ENCODE results near the gene PCBP4. TPM values are rescaled to one million over a fixed set of nuclear protein-coding genes. Genes with fewer than 3 reads are reported as not detected.
A peak's percentile ranks its signal among the peaks of the same experiment; 100 is the strongest.

The PCBP4 gene
- total RNA-seq, 1 donor from 2014 or later, result 42.7 TPM

DNA sequence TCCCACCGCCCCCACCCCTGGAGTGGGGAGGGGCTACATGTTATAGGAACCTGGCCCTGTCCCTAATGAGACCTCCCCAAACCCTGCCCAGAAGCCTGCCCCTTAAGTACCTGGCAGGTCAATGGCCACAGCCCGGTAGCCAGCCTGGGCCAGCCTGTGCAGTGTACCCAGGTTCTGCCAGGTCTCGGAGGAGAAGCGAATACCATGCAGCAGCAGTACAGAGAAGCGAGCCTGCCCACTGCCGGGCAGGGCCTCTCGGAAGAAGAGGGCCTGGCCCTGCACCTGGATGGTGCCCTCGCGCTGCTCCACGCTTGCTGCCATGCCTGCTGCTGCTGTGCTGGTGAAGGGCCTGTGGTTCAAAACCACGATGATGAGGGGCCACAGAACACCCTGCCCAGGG is 4.1 kb upstream of the PCBP4 start:
- DNase-seq, result no peak

DNA sequence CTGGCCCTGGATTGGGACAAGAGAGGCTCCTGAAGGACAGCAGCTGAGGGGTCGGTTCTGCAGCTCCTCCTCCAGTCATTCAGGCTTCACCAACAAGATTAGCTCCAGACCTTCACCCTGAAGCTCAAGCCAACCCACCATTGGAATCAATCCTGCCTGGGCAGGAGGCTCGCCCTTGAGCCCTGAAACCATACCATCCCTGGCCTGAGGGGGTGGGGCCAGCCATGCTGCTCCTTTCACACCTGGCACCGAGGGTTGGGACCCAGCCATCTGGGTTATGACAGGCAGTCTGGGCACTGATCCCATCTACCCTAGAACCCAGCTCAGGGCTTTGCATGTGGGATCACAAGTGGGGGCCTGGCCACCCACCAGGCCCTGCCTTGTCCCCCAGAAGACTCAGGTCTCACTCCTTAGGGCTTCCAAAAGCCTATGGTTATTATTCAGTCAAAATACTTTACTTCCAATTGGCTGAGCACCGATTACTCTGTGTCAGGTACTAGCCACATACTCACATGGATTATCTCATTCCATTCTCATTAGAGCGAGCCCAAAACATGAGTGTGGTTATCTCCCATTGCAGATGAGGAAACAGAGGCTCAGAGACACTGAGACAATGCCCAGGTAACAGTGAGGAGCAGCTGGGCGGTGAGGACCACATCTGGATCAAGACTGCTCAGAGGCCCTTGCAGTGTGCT is 3.5 kb upstream of the PCBP4 start:
- no peak for DNase-seq

DNA sequence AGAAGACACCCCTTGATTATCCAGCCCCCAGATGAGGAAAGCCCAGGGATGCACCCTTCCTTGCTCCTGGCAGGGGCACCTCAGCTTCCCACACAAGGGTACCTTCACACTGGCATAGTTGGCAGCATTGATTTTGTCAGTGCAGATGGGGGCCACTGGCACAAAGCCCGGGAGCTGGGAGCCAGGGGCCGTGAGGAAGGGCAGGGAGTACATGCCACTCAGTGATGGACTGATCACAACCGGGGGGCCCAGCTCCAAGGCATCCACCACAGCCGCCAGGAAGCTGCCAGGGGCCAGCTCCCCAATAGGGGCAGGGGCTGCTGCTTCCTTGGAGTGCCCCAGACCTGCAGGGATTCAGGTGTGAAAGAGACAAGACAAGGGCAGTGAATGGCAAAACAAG is 2.6 kb upstream of the PCBP4 start:
- DNase-seq, result no peak

DNA sequence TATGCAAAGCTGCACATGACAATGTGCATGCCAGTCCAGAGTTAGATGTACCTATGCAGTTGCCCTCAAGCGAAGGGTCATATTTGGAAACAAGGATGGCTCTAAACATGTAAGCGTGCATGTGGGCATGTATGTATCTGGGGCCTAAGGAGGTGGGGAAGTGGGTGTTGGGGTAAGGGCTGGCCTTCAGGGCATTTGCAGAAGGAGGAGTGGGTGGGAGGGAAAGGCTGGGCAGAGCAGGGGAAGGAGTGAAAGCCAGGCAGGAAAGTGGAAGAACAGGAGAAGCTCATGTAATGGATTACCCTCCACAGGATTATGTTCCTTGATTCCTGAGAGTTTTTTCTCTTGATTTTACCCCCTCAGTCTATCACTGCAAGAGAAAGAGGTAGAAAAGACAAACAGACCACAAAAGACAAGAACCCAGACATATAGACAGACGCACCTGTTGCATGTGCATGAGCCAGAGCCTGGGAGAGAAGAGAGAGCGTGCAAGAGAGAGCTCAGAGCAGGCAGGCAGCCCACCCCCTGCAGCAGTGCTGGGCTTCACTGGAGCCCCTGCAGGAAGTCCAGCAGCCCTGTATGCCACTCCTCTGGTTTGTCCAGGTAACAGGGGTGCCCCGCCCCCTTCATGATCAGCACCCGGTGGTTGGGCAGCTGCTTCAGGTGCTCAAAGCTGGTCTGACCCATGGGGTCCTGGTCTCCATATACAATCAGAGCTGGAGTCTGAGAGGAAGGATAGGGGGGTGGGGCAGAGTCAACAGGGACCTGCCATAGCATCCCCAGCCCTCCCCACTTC is 1.8 kb upstream of the PCBP4 start:
- no peak for DNase-seq

DNA sequence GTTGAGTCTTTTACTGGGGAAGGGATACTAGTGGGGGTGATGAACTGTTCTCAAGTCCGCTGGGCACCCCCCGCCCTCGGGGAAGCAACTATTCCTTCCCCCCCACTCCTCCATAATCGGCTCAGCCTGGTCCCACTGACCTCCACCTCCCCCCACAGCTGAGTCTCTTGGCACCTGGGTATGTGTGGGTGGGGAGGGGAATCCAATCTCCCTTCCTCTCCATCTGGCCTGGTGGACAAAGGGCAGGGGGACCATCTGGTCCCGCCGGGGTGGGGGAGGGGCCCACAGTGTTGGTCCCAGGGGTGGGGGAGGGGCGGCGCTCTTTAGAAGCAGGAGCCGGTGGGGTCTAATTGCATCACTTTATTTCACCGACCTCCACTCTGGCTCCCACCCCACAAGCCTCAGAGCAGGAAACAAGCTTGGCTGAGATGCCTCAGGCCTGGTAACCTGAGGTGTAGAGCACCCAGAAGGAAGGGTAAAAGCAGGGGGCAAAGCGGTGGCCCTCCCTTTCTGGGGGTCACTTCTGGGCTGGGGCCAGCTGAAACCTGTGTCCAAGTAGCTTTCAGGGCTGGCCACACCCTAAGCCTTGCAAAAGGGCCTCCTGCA is 1.0 kb upstream of the PCBP4 start:
- no peak for DNase-seq

DNA sequence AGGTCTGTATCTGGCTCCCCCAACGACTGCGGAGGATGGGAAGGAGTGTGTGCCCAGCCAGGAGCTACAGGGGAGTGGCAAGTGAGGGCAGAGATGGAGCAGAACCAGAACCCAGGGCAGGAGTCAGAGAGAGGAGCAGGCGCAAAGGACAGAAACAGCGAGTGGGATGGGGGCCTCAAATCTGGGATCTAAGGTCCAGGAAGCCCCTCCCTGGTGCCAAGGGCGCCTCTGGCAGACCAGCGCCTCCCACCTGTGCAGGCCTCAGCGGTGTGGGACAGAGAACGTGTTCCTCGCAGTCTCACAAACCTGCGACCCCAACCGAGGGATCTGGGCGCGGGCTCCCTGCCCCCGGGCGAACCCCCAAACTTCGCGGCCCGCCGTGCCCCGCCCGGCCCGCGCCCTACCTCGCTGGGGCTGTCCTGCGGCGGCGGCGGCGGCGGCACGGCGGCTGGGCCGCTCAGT is 301 bp downstream of the PCBP4 start:
- DNase-seq, result no peak

DNA sequence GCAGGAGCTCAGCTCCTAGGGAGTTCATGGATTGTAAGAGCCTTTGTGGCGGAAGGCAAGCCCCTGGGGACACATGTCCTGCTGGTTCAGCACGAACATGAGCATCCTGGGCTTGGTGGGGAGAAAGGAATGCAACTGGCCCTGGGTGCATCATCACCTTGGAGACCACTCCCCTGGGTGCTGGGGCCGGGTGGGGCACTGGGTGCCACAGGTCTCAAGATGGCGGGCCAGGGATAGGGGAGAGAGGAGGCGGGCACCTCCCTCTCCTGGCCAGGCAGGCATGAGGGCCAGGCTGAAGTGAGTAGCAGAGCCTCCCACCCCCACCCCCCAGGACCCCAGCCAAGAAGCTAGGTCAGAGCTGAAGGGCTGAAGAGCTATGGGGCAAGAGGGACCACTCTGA is 768 bp downstream of the PCBP4 start:
- no peak for DNase-seq

DNA sequence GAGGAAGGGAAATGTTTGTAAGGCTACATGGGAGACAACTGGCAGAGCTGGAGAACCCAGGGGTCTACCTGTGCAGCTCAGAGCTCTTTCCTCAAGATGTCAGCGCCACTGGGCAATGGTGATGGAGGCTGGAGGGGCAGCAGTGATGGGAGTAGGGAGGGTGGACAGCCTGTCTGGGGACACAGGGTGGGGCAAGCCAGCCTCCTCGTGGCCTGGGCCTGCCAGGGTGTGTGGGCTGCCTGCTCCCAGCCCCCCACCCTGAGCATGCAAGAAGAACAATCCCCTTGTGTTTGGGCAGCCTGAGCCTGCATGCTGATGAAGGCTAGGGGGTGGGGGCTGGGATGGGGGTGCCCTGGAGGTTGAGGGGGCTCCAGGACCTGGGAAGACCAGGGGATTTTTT is 1.2 kb downstream of the PCBP4 start:
- peak; percentile 63 for DNase-seq

DNA sequence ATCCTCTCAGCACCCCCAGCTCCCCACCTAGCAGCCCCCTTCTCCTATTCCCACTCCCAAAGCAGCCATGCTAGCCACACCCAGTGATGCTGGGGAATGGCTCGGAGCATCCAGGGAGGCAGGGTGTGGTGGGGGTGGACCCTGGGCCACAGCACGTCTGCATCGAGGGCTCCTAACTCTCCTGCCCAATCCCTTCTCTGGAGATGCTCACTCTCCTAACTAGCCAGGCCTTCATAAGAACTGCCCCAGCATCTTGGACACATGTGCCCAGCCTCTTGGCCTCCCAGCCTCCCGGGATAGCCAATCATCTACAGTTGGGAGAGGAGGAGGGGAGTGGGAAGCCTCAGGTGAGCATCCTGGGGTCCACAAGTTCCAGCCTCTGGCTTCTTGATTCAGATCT is 2.7 kb downstream of the PCBP4 start:
- DNase-seq, result no peak

DNA sequence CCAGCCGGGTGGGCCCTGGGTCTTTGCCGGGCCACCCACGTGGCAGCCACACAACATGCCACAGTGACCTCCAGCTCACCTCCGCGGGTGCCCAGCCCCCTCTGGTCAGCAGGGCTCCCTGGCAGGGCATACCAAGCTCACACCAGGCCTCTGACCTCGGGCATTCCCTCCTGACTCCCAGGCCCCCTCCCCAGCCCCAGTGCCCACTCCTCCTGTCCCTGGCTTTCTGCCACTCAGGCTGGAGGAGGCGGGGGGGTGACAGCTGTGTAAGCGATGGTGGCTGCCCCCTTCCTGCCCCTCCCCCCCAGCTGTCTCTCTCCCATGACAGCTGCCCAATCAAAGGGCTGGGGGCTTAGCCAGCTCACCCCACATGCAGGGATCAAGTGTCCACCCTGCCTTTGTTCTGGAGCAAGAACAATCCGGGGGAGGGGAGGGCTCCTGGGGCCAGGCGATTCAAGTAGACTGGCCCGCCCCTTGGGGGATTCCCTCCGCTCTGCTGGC is 3.3 kb downstream of the PCBP4 start:
- DNase-seq, result no peak

DNA sequence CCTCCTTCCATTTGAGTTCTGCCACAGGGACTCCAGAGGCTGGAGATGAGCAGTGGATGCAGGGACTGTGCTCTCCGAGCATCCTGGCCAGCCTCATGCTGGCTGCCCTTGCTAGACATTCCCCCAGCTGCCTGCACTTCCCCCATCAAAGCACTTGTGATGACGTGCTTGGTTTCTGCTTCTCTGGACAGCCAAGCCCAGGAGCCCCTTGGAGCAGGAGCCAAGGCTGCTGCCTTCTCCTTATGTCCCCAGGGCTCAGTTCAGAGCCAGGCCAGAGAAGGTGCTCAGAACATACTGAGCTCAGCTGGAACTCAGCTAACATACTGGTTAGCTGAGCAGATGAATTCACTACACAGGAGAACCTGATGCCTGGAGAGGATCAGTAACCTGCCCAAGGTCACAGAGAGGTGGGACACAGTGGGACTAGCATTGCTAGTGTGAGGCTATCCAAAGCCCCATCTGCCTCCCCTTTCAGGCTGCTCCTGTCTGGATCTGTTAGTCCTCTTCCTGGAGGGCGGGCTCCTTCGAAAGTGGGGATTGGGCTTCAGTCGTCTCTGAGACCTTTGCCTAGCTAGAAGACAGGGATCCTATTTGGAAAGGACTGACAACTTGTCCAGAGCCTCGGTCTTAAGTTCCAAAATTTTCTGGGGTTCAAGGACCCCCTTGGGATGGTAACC is 4.3 kb downstream of the PCBP4 start:
- no peak for DNase-seq

DNA sequence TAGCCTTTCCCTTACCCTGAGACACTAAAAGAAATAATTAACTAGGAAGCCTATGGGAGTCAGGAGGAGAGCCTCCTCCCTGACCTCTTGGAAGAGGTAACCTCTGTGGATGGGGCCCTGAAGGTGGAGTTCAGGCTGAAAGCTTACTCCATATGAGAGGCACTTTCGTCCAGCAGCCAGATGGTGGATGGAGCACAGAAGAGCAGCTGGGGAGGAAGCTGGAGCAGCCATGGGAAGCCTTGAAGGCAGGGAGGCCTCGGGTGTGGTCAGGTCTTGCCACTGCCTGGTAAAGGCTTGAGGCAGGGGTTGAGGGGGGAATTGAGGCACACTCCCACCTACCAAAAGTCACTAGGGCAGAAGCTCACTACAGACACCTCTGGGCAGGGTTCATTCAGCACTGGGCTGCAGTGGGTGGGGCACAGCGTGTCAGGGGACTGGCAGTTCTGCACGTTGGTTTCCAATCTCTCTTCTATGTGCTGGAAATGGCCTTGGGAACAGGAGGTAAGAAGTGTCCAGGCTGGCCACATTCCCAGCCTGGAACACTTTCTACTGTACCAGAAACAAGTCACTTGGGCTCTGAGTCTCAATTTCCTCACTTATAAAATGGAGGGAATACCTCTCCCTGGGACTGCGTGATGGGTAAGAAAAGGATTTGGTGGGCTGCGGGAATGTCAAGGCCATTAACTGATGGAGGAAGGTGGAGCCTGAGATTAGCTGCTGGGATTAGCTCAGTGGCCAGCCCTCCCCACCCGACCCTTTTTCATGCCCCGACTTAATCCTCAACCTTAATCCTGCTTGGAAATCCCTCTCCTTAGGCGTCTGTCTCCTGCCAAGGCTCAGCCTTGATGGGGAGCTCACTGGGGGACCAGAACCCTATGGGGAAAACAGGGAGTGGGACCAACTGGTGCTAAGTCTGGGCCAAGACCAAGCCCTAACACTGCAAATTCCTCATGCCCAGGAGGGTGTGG is 5.4 kb downstream of the PCBP4 start:
- no peak for DNase-seq

DNA sequence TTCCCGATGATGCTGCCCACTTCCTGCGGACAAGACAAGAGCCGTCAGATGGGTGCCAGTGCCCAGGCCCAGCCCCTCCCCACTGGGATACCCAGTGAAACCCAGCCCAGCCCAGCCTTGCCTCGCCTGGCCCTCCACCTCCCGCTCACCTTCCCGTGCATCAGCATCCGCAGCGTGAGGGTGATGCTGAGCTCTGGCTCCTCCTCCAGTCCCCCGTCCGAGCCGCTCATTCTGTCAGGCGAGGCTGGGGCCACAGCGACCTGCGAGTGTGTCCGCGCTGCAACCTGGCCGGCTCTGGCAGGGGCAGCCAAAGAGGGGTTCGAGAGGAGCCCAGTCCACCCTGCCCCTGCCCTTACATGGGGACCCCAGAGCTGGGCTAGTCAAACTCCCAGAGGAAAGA is 6.2 kb downstream of the PCBP4 start:
- no peak for DNase-seq

DNA sequence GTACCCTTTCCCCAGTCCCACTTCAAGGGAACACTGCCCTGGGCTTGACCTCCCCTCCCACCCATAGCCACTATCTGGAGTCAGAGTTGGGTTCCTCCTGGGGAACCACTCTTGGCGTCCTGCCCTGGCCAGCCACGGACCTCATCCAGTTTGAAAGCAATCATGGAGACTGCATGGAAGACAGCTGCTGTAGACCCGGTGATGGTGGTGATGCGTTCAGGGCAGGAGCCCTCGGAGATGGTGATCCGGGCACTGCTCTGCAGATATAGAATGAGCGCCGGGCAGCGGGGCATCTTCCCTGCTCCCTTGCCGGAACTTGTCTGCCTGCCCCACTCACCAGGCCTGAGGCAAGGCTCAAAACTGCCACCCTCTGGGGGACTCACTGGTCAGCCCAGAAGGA is 6.9 kb downstream of the PCBP4 start:
- DNase-seq, result no peak

DNA sequence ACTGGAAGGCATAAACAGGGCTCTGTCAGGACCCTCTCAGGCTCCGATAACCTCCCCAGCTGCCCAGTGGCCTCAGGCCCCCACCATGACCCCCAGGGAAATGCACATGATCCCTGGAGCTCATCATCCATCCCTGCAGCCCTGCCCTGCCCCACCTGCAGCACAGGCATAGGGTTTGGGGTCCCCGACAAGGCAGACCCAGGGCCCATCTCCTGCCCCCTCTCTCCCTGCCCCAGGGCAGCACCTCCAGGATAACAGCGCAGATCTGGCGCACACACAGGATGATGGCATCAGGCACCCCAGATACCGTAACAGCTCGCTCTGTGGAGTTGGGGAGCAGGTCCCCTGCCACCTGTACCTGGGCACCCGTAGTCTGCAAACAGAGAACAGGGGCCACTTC is 7.6 kb downstream of the PCBP4 start:
- no peak for DNase-seq

DNA sequence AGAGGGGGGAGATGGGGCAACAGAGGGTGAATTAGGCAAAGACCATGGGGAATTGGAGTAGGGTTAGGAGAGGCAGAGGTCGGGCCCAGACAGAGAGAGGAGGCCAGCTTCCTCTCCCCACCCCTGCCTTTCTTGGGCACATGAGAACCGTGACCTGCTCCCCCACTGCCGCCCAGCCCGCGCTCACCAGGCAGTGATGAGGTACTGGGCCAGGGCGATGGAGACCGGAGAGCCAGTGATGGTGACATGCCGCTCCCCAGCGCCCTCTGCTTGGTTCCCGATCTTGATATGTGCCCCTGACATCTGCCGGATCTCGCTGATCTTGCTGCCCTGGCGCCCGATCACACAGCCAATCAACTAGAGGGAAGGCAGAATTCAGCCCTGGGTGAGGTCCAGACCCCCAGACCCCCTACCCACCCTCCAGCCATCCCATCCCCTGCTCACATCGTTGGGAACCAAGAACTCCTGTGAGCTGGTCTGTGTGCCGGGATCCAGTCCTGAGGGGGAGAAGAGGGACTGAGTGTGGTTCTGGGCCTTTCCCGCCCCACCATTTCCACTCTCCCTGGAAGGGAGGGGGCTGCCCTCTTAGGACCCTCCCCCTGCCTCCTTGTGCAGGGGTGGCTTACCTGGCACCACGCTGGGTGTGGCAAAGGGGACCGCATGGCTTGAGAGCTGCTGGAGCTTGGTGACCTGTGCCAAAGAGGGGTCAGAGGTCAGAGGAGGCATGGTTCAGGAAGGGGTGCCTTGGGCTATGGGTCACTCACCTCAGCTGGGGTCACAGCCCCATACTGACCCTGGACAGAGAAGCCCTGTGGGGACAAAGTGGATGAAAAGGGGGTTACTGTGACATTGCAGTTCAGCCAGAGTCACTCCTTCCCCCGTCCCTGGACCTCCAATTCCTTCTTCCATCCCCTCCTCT is 8.4 kb downstream of the PCBP4 start:
- no peak for DNase-seq

DNA sequence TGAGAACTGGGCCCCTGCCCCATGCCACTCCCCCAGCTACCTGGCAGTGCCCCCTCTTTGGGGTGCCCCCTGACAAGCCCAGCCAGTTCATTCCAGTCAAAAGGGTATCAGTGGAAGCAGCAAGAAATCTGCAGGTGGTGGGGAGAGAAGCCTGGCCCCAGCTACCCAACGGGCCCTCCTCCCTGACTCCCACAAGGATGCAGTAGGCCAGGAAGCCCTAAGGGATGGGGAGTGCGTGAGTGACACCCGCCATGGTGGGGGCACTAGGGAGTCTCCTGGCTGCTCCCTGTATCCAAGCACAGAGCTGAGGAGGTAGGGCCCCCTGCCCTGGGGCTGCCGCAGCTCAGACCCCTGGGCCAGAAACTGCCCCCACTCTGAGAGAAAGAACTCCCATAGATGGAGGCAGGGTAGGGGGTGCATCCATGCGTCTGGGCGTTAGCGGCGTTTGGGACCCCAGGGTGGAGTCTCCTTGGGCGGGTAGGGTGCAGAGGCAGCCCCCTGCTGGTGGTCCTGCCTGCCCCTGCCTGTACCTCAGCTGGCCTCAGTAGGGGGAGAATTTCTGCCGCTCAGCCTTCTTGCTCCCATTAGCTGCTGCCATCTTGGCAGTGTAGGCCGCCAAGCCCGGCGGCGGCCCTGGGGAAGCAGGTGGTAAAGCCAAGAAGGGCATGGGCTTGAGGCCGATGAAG is 9.6 kb downstream of the PCBP4 start:
- DNase-seq, result no peak

DNA sequence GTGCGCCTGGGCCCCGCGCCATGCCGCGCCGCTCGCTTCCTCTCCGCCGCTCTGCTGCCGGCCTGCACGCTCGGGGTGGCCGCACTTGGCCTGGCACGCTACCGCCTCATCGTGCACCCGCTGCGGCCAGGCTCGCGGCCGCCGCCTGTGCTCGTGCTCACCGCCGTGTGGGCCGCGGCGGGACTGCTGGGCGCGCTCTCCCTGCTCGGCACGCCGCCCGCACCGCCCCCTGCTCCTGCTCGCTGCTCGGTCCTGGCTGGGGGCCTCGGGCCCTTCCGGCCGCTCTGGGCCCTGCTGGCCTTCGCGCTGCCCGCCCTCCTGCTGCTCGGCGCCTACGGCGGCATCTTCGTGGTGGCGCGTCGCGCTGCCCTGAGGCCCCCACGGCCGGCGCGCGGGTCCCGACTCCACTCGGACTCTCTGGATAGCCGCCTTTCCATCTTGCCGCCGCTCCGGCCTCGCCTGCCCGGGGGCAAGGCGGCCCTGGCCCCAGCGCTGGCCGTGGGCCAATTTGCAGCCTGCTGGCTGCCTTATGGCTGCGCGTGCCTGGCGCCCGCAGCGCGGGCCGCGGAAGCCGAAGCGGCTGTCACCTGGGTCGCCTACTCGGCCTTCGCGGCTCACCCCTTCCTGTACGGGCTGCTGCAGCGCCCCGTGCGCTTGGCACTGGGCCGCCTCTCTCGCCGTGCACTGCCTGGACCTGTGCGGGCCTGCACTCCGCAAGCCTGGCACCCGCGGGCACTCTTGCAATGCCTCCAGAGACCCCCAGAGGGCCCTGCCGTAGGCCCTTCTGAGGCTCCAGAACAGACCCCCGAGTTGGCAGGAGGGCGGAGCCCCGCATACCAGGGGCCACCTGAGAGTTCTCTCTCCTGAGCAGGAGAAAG is 11.1 kb downstream of the PCBP4 start:
- DNase-seq, result no peak
